Stimulated activated CD8-positive, alpha-beta memory T cell treated with anti-CD3 and anti-CD28 coated beads, Interleukin-15, amount 100 ng/mL, for 4 hours (primary cell): ENCODE results near the gene MDM2.
"Not testable (repeated sequence)": the region's sequence is repeated elsewhere in the genome, so short reads cannot be mapped to it uniquely, and the experiment has no call there.

Experiments used
- DNase-seq, 2 donors: peaks; one replicate each; pipeline ENCODE4 v3.0.0-alpha.2; 2020; ENCODE audit warnings: low read depth in 2 of 2

The MDM2 gene

DNA sequence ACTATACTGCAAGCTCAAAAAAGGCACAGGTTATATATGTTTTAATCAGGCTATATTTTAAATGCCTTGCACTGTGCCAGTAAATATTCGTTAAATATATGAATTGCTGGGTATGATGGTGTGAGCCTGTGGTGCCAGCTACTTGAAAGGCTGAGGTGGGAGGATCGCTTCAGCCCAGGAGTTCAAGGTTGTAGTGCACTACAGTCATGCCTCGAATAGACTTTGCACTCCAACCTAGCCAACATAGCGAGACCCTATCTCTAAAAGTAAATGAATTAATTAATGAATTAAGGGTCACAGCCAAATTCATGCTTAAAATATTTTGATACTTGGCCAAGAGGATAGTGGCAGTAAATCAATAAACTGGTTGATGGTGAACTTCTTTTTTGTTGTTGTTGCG is 22.2 kb upstream of the MDM2 start:
- DNase-seq, result no peak

DNA sequence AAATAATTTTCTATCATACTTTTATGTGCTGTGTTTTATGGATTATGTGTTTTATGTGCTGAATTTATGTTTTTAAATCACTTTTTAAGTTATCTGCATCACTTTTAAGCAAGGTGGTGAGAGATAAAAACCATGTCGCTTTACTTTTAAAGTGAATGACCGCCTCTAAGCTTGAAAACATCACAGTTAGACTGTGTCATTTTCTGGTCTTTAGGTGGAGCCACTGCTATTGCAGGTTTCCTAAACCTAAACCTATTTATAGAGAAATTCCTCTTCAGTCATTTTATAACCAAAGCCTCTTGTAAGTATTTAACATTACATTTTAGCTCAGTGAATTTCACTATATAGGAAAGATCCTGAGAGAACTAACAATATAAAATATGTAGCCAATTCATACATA is 21.0 kb upstream of the MDM2 start:
- DNase-seq, result no peak

DNA sequence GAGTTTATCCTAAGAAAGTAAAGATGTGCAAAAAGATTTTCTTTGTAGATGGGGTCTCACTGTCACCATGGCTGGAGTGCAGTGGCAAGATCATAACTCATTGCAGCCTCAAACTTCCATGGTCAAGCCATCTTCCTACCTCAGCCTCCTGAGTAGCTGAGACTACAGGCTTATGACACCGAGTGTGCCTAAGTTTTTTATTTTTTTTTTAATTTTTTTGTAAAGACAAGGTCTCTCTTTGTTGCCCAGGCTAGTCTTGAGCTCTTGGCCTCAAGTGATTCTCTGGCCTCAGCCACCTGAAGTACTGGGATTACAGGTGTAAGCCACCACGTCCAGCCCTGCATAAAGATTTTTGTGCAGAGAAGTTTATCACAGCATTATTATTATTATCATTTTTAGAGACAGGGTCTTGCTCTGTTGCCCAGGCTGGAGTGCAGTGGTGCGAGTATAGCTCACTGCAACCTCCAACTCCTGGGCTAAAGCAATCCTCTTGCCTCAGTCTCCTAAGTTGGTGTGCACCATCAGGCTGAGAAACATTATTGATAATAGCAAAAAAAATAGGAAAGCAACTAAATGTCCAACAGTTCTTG is 19.3 kb upstream of the MDM2 start:
- DNase-seq, result no peak

DNA sequence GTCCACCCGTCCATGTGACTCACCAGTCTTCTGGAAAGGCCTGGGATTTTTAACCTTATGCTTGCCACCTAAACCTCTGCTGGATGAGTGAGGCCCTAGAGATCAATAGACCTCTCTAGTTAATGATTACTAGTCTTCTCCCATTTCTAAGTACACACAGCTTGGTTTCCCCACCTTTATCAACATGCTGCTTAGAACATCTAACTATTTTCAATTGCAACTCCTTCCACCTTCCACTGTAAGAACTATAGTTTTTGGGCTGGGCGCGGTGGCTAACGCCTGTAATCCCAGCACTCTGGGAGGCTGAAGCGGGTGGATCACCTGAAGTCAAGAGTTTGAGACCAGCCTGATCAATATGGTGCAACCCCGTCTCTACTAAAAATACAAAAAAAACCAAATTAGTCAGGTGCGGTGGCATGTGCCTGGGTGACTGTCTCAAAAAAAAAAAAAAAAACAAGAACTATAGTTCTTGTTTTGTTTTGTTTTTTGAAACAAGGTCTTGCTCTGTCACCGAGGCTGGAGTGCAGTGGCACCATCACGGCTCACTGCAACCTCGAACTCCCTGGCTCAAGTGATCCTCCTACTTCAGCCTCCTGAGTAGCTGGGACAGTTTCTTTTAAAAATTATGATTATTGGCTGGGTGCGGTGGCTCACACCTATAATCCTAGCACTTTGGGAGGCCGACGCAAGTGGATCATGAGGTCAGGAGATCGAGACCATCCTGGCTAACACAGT is 18.7 kb upstream of the MDM2 start:
- DNase-seq, result no peak

GRCh38 chr12:68790081-68790951 is 17.7 kb upstream of the MDM2 start:
- no peak for DNase-seq

GRCh38 chr12:68790952-68791234 is 17.1 kb upstream of the MDM2 start:
- no peak for DNase-seq

DNA sequence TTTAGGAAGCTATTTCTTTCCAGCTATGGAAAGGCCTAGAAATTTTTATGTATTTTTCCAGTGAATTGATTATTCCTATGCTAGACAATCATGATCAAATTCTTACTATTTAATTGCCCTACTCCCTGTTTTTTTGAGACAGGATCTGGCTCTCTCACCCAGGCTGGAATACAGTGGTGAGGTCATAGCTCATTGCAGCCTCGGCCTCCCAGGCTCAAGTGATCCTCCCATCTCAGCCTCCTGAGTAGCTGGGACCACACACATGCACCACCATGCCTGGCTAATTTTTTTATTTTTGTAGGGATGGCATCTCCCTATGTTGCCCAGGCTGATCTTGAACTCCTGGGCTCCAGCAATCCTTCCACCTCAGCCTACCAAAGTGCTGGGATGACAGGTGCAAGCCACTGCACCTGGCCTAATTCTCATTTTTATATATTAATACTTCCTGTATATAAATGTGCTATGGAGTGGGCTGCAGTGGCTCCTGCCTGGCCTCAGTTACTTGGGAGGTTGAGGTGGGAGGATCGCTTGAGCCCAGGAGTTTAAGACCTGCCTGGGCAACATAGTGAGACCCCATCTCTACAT is 16.0 kb upstream of the MDM2 start:
- no peak for DNase-seq

GRCh38 chr12:68792952-68793351 is 15.0 kb upstream of the MDM2 start:
- DNase-seq, result no peak

GRCh38 chr12:68793436-68793835 is 14.5 kb upstream of the MDM2 start:
- no peak for DNase-seq

GRCh38 chr12:68793975-68794652 is 13.9 kb upstream of the MDM2 start:
- no peak for DNase-seq

DNA sequence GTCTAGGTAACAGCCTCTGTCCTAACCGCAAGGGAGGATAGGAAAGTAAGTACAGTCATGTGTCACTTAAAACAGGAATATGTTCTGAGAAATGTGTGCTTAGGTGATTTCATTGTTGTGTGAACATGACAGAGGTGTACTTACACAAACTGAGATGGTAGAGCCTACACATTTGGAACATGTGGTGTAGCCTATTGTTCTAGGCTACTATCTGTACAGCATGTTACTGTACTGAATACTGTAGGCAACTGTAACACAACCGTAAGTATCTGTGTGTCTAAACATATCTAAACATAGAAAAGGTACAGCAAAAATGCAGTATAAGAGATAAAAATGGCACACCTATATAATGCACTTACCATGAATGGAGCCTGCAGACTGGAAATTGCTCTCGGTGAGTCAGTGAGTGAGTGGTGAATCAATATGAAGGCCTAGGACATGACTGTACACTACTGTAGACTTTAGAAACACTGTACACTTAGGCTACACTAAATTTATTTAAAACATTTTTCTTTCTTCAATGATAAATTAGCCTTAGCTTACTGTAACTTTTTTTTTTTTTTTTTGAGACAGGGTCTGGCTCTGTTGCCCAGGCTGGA is 13.2 kb upstream of the MDM2 start:
- DNase-seq, result no peak

GRCh38 chr12:68796399-68796798 is 11.6 kb upstream of the MDM2 start:
- no peak for DNase-seq

- no peak for DNase-seq
These were observed 9.1 kb upstream of the MDM2 start for GRCh38 chr12:68798882-68799234.

DNA sequence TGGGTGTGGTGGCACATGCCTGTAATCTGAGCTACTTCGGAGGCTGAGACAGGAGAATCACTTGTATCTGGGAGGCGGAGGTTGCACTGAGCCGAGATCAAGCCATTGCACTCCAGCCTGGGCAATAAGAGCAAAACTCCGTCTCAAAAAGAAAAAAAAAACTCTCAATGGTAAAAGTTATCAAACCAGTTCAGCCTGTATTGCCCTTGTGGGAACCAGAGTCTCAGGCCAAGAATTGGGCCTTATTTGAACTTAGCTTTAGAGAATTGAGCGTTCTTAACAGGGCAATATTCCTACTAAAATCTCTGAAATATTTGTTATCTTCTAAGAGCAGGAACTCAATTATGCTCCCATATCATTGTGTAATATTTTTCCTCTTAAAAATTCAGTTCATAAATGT is 7.7 kb upstream of the MDM2 start:
- DNase-seq, result no peak

- not testable (repeated sequence) for DNase-seq
These were observed 6.9 kb upstream of the MDM2 start for GRCh38 chr12:68801124-68801523.

- DNase-seq, result not testable (repeated sequence)
These were observed 5.6 kb upstream of the MDM2 start for GRCh38 chr12:68802372-68802745.

- DNase-seq, result not testable (repeated sequence)
These were observed 4.9 kb upstream of the MDM2 start for GRCh38 chr12:68802911-68803651.

GRCh38 chr12:68803948-68804656 is 3.9 kb upstream of the MDM2 start:
- no peak for DNase-seq

DNA sequence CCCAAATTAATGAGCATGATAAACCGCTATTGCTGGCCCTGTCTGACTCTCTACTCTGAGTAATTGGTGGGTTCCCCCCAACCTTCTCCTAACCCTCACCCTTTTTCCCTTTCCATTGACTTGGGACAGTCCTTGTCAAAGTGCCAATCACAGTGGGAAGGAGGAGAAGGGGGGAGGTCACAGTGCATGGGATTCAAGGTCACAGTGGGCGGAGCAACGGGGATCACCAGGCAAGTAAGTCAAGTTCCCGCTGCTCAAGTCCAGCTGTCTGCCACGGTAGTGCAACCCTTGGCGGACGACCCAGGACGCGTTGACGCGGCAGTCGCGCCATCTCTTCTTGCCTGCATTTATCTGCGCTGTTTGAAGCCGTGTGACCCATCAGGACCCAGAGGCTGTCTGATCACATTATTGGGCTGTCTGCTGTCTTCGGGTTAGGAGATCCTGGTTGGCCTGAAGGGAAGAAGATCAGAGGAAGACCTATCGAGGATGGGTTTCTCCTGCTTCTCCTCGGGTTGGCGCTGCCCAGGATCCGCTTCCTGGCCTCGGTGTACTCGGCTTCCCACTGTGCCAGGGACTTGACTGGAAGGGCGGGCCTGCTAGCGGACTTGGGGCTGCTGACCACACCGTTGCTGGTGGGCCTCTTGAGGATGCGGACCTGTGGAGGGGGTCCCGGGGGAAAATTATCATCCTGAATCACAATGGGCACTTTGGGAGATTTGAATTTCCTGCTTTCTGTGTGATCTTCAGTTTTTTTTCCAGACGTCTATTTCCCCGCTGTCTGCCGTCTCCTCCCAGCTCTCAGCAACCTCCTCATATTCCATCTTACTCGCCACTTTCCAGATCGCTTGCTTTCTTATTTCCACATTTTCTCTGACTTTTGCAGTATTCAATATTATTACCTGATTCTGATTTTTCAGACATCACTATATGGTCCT is 3.1 kb upstream of the MDM2 start:
- no peak for DNase-seq
